Left lung (tissue), 10 donors: ENCODE data around the gene OTOG. TPM values are rescaled to one million over a fixed set of nuclear protein-coding genes. Genes with fewer than 3 reads are reported as not detected.

Source experiments
- ATAC-seq: fragments of 200-7000 bp; cut with Tn5 transposase; one replicate; pipeline ENCODE4 v1.9.1; 2020; ENCODE audit warnings: moderate library complexity
- DNase-seq, 4 donors: peaks; one replicate each; pipeline ENCODE4 v3.0.0-alpha.2; 2013 to 2020
- H3K27ac ChIP-seq, 2 donors: fragments of 200-600 bp; sonication (generic) in 1 of 2; one replicate each; pipeline versions ENCODE4 v1.5.0 to v1.8.0; 2020 to 2021
- H3K27me3 ChIP-seq, 2 donors: fragments of 200-600 bp; sonication (generic) in 1 of 2; one replicate each; pipeline versions ENCODE4 v1.5.0 to v1.8.0; 2020 to 2021
- H3K36me3 ChIP-seq, 2 donors: fragments of 200-600 bp; sonication (generic) in 1 of 2; one replicate each; pipeline versions ENCODE4 v1.5.0 to v1.8.0; 2020 to 2021
- H3K4me1 ChIP-seq, 2 donors: fragments of 200-600 bp; one replicate each; pipeline ENCODE4 v1.8.0; 2021
- H3K4me3 ChIP-seq, 2 donors: fragments of 200-600 bp; sonication (generic) in 1 of 2; one replicate each; pipeline versions ENCODE4 v1.5.0 to v1.8.0; 2020 to 2021; ENCODE audit warnings: mild to moderate bottlenecking in 1 of 2
- H3K9me3 ChIP-seq, 2 donors: fragments of 200-600 bp; sonication (generic) in 1 of 2; one replicate each; pipeline versions ENCODE4 v1.5.0 to v1.8.0; 2020 to 2021
- intact Hi-C, 2 donors: fragments of 100-400 bp; cut with DNase I; formaldehyde crosslinking; loops; one replicate each; pipeline versions ENCODE4 v1.11.2 to v1.14.2; 2022
- polyA plus RNA-seq, 6 donors: library from polyadenylated mRNA; unstranded; fragments of 120-200 nt; gene quantifications; one replicate each; pipeline ENCODE4 v1.2.1, GENCODE V29; 2013; ENCODE audit not compliant: insufficient read length in 6 of 6
- total RNA-seq, 2 donors: library from RNA; stranded (reverse); fragmentation: NEBNext Ultra II Directional; extraction: Animal tissue kit (Norgen Biotek cat#: 25700); gene quantifications; one replicate each; pipeline ENCODE4 v1.2.1, GENCODE V29; 2021
- TF ChIP-seq, protein P1 (sequence below), 2 donors: fragments of 200-600 bp; sonication (generic) in 1 of 2; IDR thresholded peaks; one replicate each; pipeline versions ENCODE4 v1.5.0 to v1.8.0; 2021; ENCODE audit warnings: antibody characterized with exemption in 2 of 2
- donor health status: DM: no; HTN: yes; CAD: no.
- donor health status: DM: no; HTN: no; CAD: no.

OTOG gene
- total and polyA plus RNA-seq, 8 donors: 0.04 to 0.24 (median 0.11) TPM; not detected in 2

GRCh38 chr11:17639091-17639490 is 92.0 kb downstream of the OTOG start:
- H3K4me1 ChIP-seq: no peaks in the 10 kb centered on the region
- H3K9me3 ChIP-seq: no peaks in the 10 kb centered on the region
- intact Hi-C loops: no loop called here
- TF ChIP-seq, protein P1, sequence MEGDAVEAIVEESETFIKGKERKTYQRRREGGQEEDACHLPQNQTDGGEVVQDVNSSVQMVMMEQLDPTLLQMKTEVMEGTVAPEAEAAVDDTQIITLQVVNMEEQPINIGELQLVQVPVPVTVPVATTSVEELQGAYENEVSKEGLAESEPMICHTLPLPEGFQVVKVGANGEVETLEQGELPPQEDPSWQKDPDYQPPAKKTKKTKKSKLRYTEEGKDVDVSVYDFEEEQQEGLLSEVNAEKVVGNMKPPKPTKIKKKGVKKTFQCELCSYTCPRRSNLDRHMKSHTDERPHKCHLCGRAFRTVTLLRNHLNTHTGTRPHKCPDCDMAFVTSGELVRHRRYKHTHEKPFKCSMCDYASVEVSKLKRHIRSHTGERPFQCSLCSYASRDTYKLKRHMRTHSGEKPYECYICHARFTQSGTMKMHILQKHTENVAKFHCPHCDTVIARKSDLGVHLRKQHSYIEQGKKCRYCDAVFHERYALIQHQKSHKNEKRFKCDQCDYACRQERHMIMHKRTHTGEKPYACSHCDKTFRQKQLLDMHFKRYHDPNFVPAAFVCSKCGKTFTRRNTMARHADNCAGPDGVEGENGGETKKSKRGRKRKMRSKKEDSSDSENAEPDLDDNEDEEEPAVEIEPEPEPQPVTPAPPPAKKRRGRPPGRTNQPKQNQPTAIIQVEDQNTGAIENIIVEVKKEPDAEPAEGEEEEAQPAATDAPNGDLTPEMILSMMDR (IDR thresholded peaks at IDR 0.05): no peak
- no peak for ATAC-seq
- H3K4me3 ChIP-seq: no peak overlapping the region
- no peaks in the 10 kb centered on the region for H3K36me3 ChIP-seq
- H3K27ac ChIP-seq: no peak overlapping the region
- peaks cover 0 to 11% of the 10 kb centered on the region in 2 donors for H3K27me3 ChIP-seq
- DNase-seq: peak in 1 of 4 donors; percentile 16

DNA sequence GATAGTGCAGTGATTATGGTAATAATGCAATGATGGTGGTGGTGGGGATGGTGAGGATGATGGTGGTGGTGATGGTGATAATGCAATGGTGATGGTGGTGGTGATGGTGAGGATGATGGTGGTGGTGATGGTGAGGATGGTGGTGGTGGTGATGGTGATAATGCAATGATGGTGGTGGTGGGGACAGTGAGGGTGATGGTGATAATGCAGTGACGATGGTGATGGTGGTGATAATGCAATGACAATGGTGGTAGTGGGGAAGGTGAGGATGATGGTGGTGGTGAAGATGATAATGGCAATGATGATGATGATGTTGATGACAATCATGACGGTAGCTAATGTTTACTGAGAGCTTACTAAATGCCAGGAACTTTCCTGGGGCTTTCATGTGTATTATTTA is 92.7 kb downstream of the OTOG start:
- H3K27me3 ChIP-seq: peaks cover 0 to 11% of the 10 kb centered on the region in 2 donors
- intact Hi-C loops: no loop called here
- H3K27ac ChIP-seq: no peak overlapping the region
- DNase-seq (no peak), ATAC-seq (no peak)
- no peaks in the 10 kb centered on the region for H3K4me1 ChIP-seq
- no peak overlapping the region for H3K4me3 ChIP-seq
- no peaks in the 10 kb centered on the region for H3K36me3 ChIP-seq
- TF ChIP-seq, protein P1 (IDR thresholded peaks at IDR 0.05): no peak
- H3K9me3 ChIP-seq: no peaks in the 10 kb centered on the region

DNA sequence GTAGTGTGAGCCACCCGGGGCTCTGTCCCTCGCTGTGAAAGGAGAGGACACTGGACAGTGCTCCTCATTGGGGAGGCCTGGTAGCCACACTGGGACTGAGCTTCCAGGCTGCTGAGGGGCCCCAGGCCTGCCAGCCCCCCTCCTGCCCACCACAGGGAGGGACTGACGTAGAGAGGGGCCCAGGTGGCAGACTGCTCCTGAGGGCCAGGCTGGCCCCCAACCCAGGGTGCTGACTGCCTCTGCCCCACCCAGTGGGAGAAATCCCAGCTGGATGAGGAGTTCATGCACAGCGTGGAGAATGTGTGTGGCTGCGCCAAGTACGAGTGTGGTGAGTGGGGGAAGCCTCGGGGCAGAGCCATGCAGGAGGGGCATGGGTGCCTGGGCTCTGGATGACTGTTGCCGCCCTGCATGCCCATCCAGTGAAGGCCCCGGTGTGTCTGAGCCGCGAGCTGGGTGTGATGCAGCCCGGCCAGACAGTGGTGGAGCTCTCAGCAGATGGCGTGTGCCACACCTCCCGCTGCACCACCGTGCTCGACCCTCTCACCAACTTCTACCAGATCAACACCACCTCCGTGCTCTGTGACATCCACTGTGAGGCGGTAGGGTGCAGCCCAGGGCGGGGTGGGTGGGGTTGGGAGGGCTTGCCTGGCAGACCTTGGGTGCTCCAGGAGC is 93.6 kb downstream of the OTOG start:
- no peak overlapping the region for H3K27ac ChIP-seq
- H3K4me3 ChIP-seq: no peak overlapping the region
- H3K9me3 ChIP-seq: no peaks in the 10 kb centered on the region
- TF ChIP-seq, protein P1 (IDR thresholded peaks at IDR 0.05): no peak
- H3K36me3 ChIP-seq: no peaks in the 10 kb centered on the region
- H3K4me1 ChIP-seq: no peaks in the 10 kb centered on the region
- intact Hi-C loops: no loop called here
- DNase-seq (peak in 1 of 4 donors; percentile 54), ATAC-seq (no peak)
- peaks cover 0 to 12% of the 10 kb centered on the region in 2 donors for H3K27me3 ChIP-seq

DNA sequence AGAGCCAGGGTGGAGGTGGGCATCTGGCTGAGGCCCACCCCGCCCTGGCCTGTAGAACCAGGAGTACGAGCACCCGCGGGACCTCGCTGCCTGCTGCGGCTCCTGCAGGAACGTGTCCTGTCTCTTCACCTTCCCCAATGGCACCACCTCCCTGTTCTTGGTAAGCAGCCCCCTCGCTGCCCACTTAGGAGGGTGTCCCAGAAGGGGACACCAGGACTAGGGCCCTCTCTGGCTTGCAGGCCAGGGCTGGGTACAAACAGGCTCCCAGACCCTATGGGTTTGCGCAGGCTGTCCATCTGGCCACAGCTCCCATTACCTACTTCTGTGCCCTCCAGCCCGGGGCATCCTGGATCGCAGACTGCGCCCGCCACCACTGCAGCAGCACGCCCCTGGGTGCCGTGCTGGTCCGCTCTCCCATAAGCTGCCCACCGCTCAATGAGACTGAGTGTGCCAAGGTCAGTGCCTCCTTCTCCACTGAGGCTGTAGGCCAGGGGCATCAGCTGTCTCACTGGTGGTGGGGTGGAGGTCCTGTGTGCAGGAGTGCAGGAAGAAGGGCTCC is 94.8 kb downstream of the OTOG start:
- Histone ChIP-seq H3K27me3 (peaks cover 0 to 12% of the 10 kb centered on the region in 2 donors), H3K4me3 (no peak overlapping the region), H3K4me1 (no peaks in the 10 kb centered on the region), H3K27ac (no peak overlapping the region), H3K9me3 (no peaks in the 10 kb centered on the region), H3K36me3 (no peaks in the 10 kb centered on the region)
- ATAC-seq (no peak), DNase-seq (peak in 1 of 4 donors; percentile 61)
- TF ChIP-seq, protein P1 (IDR thresholded peaks at IDR 0.05): no peak
- intact Hi-C loops: no loop called here

DNA sequence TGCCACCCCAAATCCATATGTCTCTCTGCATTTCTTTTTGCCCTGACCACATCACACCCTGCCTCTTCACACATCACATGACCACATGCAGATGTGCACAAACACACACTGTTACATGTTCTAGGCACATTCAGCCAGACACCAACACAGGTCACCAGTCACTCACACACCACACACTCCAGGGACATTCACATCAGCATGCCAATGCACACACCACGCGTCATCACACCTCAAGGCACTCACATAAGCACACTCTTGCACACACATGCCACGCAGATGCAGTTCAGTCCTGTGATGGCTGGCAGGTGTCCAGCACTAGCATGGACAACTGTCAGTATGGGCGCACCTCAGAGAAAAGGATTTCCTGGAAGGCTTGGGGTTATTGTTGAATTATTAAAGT is 95.3 kb downstream of the OTOG start:
- Histone ChIP-seq H3K4me3 (no peak overlapping the region), H3K27ac (no peak overlapping the region), H3K9me3 (no peaks in the 10 kb centered on the region), H3K4me1 (no peaks in the 10 kb centered on the region), H3K27me3 (peaks cover 0 to 12% of the 10 kb centered on the region in 2 donors), H3K36me3 (no peaks in the 10 kb centered on the region)
- TF ChIP-seq, protein P1 (IDR thresholded peaks at IDR 0.05): no peak
- peak in 1 of 4 donors; percentile 24 for DNase-seq
- intact Hi-C loops: no loop called here
- no peak for ATAC-seq
